Measurements from ENCODE around the gene CCBE1.

Gene CCBE1

DNA sequence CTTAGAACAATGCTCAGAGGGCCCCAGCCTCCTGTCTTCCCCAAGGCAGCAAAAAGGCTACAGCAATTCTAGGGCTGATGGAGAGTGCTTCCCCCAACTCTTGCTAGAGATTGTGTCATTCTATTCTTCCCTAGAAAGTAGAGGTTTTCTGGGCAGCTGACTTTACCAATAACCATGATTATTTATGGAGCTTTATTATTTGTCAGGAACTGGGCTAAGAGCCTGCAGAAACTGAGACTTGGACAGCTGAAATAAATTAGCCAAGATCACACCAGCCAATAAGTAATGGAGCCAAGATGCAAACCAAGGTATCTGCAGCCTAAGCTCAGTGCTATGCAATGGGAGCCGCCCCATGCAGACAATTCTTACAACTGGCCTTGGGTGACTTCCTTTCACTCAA lies 84.8 kb downstream of the CCBE1 start:
- no peak for DNase-seq

DNA sequence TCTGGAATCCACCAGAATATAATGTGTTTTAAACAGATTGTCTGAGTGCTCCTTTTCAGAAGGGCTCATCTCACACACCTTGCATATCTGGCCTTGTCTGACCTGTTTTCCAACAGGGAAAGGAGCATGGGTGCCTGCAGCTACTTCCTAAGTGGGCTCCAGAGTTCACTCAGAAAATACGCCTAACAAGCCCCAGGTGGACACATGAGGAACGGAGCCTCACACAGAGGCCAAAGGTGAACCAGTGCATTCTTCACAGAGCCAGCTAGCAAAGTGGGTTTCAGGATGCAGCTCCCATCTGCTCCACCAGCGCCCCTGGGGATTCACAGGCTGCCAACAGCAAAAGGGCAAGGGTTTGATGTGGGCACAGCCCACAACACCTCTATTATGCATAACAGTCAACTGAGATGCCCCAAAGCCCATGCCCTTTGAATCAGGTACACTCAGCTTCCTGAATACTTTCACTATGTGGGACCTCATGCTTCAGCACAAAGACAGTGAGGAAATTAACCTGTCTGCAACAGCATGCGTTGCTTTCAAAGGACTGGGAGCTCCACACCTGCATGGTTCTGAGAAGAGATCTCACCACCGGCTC lies 86.6 kb downstream of the CCBE1 start:
- DNase-seq, result no peak

DNA sequence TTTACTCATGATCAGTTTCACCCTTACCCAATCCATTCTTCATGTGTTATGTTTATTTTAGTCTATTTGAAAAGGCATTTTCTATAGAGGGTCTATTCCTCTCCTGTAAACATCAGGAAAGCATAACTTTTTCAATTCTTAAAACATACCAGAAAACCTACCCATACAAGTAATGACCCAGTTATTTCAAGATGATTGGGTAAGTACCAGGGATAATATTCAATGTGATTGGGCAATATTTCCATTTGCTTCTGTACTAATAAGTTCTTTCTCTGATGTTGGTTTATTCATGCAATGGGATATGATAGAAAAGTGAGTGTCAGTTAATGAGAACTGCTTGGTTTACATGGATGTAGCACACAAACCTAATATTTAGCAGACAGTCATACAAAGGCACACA lies 87.6 kb downstream of the CCBE1 start:
- no peak for DNase-seq

DNA sequence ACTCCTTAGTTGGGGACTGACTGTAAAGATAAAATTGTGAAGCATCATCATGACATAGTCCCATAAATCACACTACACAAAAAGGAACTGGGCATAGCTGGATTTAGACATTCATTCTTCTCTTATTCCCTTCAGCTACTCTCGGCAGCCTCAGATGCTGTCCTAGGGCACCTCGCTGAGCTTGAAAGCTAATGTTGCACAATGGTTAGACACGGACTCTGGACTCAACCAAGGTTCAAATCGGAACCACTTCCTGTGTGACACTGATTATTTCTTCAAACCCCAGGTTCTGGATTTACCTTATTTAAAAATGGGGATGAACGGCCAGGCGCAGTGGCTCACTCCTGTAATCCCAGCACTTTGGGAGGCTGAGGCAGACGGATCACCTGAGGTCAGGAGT lies 89.8 kb downstream of the CCBE1 start:
- no peak for DNase-seq

DNA sequence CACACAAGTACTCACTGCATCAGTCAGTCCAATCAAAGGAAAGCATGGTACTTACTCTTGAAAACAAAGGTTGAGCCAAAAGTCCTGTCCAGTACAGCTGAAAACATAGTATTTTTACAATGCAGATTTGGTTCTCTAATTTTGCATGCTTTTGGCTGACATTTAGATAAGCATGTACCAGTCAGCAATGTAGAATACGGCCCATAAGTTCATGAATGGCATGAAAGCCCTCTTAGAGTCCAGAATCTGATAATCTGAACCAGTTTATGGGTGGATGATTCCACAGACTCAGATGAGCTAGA lies 90.2 kb downstream of the CCBE1 start:
- no peak for DNase-seq

DNA sequence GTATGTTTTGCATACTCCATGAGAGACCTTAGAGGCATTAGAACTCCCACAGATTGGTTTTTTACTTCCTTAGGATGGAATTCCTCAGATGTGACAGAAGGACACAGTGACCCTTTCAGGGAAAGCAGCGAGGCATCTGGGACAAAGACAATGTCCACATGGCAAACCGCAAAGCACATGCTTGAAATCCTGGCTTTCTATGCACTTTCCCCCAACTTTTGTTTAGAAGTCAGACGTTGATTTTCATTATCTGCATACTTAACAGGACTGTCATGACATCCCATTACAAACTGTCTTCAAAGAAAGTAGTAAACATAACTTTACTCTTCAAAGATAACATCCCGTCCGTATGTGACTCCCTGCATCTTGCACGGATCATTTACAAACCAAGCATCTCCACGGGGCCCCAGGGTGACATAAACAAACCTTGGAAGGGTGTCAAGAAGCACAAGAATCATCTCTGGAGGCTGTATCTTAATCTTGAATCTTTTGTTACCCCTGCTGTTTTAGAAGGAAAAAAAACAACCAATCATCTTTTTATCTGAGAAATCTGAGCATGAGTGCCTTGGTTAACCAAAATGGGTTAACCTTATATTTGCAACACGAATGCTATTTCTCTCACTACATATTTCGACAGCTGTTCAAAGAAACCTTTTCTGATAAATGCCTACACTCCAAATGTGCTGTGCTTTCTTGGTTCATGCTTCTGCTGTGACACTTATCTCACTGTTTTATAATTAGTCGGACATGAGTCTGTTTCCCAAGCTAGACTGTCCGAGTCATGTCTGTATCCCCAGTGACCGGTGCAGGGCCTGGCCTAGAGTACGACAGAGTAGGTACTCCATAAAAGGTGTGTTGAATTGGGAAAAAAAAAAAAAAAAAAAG lies 90.8 kb downstream of the CCBE1 start:
- no peak for DNase-seq

DNA sequence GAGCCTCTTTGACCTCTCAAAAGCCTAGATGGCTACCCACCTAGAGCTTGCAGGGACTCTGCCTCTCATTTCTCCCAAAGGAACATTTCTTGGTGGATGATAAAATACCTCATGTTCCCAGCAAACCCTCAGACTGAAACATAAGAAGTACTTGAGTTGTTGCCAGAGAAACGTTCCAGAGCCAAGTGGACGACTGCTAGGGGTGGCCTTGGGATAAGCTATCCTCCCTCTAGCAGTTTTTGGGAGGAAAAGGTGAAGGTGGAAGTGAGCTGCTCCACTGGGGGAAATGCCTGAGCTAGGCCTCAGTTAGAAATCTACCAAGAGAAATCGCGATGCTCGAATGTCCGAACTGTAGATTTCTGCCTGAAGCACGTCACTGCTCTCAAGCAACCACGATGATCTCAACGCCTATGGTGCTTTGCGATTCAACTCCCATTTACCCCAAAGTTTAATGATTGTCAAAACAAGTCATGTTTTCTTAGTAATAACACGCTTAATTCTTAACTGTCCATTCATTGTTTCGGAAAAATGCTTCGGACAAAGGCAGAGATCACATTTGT lies 91.5 kb downstream of the CCBE1 start:
- DNase-seq, result no peak

DNA sequence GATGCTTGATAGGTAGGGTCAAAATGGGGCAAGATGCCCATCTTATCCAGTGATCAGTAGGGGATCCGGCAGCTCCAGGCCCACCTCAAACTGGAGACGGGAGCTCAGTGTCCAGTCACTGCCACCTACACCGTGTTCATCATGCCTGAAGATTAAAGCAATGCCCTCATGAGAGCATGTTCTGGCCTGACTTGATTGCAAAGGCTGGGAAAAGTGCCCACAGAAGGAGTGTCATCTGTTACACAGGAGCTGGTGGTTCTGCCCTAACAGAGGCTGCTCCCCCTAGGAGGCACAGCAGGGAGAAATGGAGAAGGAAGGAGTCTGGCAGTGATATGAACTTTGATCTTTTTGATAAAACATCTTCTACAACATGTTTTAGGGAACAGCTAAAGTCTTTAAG lies 92.3 kb downstream of the CCBE1 start:
- no peak for DNase-seq

DNA sequence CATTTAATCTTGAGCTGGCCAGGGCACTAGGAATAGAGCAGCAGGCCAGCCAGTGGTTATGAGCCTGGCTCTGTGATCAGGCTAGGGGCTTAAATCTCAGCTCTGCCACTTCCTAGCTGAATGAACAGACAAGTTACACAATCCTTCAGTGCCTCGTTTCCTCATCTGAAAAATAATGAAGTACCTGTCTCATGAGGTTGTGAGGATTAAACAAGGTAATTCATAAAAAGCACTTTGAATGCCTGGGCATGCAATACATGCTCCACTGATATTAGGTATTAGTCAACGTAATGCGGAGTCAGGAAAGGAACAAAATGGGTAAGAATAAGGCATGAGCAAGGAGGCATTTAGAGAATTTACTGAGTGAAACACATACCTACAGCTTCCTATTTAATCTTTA lies 100.2 kb downstream of the CCBE1 start:
- DNase-seq, result no peak

DNA sequence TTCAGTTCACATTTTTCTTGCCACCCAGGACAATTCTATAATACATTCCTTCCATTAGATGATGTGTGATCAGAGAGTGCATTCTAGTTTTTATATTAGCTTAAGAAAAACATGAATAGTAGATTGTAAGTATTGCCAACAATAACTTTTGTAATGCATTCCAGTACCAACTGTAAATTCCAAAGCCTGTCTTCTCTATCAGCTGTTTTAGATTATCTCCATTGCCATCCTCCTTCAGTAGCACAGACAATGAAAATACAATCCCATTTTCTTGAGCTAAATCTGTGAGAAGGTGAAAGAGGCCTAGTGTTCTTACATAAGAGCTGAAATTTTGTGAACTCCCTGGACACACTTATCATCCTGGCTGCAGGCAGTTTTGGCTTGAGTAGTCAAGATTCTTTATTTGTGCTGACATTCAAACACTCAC lies 103.9 kb downstream of the CCBE1 start:
- DNase-seq, result no peak

DNA sequence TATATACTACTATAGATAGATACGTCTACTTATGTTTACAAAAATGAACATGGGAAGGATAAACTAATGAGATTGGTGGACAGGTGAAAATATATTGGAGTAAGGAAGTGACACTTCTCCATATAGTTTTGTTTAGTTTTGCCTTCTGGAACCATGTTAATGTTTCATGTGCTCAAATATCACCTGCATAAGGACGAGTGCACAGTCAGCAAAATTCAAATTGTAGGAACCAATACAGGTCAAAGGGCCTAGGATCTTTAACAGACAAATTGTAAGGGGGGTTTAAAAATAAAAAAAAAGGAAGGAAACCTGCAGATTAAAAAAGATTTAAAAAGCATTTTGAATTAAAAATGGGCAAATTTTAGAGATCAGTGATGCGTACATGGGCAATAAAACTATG lies 104.6 kb downstream of the CCBE1 start:
- no peak for DNase-seq

DNA sequence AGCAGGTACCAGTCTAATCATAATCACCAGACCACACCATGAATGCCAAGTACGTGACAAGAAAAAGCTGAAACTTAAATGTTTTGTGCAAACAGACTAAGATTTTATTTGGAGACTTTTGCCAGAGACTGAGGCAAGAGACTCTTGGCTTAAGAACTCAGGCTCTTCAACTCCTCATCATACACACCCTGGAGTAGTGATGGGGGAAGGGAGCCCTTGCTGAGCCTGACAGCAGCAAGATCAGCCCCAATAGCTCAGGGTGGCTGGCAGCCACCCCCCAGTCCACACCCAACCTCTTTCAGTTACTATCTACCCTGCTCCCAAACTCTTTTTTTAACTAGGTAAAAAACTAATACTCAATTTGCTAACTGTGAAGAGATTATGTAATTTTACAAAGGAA lies 114.8 kb downstream of the CCBE1 start:
- no peak for DNase-seq

DNA sequence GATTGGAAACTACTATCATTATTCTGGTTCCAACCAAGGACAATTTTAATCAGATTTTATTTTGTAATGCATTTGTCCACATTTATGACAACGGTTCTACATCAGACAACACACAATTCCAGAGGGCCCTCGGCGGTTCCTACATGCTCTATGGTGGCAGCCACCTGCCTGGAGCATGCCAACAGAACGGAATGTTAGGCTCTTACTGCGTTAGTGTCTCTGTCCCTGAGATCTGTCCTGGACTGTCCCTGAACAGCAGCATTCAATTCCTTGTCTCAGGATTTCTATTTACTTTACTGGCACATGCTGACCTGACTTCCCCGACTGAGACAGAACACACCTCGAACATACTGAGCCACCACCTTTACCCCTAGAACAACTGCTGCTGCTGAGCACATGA lies 117.7 kb downstream of the CCBE1 start:
- no peak for DNase-seq

DNA sequence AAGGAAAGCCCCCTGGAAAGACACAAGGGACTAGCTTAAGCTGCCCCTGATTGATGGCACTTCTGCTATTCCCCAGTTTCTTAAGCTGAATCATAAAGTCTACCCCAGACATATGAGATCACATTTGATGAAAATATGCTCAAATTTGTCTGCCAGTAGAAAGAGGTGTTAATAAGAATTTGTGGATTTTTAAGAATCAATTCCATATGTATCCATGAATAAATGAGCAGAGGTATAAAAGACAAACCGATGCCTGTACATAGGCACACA lies 119.9 kb downstream of the CCBE1 start:
- no peak for DNase-seq

DNA sequence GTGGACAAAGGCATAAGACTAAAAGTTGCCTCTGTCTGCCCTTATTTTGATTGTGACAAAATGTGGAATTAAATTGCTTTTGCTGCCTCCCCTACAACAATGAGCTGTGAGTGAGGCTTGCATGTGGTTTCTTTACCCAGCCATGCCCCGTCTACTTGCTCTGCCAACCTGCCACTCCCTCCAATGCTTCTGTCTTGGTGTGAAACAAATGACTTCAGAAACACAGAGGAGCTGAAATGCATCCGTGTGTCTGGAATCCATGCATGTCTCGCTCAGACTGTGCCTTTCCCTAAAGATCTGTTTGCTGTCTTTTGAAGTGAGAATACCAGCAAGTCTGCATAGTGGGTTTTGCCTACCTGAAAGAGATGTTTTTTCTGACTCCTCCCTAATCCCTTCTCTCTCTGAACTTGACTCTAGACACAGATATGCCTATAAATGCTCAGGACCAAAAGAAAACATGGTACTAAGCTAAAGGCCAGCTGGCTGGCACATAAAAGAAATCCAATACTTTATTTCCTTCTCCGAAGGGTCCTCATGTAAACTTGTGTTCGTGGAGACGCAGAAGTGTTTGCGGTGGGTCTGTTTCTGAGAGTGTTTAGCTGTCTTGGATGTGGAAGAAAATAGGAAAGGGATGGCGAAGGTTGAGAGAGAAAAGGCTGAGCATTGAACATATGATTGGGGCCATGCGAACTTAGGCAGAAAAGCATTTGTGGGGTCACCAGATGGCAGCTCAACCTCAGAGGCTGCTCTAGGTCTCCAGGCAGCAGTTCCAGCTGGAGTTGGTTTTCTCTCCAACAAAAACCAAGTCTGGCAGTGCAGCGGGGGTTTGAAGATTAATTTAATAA lies 120.5 kb downstream of the CCBE1 start:
- no peak for DNase-seq

DNA sequence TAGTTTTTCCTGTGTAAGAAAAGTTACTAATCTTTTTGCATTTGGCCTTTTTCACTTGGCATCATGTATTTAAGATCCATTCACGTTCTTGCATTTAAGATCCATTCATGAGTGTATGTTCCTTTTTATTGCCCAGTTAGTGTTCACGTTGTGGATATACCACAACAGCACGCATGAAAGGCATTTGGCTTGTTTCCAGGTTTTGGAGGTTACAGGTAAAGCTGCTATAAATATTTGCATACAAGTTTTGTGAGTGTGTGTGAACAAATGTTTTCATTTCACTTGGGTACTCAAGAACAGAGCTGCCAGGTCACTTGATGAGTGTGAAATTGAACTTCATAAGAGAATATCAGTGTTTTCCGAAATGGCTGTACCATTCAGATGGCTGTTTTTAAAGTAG lies 121.2 kb downstream of the CCBE1 start:
- DNase-seq, result no peak

DNA sequence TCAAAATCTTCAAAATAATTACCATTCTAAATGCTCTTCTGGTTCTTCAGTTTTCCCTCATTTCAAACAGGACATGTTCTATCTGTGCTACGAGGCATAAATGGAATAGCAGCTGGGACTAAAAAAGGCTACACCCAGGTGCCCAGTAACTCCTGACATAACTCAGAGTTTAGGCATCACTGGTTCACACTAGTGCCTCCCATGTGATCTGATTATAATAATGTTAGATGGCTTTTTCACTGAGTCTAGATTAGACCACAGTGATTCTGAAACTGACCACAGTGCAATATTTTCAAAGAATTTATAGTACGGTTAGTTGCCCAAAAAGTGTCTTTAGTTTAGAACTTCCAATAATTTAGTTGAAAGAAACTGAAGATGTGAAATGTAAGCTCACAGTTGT lies 123.3 kb downstream of the CCBE1 start:
- DNase-seq, result no peak

DNA sequence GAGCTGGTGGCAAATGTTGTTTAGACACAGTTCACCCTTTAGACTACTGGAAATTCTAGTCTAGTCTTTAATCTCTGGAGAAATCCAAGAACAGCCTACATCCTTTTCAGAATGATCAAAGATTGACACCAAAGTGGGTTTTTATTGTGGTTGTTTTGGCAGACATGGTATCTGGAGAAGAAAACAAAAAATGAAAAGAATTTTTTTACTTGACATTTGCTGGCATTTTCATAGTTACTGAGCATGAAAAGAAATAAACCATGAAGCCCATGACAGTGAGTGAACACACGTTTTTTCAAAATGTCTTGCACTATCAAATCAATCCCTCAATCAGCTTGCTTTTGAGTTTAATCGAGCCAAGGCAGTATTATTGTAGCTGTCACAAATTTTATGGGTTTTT lies 125.3 kb downstream of the CCBE1 start:
- no peak for DNase-seq

DNA sequence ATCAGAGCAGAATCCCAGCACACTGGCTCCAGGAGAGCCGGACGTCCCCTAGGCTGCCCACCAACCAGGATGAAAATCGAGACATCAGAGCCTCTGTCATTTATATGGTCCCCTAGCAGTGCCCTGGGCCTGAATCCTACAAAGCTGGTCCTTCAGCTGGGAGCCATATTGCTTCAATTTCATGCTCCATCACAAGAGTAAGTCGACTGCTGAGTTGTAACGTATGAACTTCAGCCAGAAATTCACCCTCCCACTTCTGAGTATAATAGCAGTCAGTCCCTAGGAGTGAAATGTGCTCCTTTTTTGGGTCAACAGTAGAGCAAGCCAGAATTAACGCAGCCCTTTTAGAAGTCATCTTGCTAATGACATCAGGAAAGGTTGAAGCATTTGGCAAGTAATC lies 126.4 kb downstream of the CCBE1 start:
- no peak for DNase-seq

DNA sequence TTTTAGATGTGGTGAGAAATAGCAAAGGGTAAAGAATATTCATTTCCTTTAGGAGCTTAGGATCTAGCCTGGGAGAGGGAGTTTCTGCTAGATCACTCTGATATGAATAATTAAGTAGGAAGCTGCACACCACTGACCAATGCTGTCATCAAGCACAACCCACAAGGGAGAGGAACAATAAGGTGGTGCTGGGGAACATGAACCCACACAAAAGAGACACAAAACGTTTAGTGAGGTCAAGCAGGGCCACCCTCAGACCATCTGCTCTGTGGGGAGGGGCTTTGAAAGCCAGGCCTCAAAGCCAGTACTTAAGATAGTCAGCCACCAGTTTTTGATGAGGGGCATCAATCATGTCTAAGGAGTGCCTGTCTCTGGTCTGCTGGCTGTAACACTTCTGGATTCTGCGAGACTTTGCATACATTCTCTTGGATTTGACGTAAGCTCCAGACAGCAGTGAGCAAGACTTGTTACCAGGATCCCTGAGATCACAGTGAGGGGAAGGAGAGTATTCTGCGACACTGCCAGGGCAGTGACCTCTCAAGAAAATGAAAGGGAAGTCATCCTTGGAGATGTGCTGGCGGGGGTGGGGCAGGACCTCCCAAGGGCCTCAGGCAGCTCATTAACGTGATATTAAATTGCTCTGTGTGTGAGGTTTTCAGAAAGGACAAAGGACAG lies 127.0 kb downstream of the CCBE1 start:
- no peak for DNase-seq

DNA sequence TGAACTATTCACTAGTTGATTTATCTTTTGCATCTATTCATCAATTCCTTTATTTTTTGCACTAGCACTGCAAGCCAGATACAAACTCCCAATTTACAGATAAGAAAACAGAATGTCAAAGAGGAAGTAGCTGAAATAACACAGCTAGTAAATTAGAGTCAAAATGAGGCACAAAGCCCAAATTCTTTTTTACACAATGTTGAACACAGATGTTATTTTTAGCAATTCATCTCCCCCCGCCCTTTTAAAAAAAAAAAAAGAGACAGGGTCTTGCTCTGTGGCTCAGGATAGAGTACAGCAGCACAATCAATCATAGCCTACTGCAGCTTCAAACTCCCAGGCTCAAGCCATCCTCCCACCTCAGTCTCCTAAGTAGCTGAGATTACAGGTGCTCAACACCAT lies 127.8 kb downstream of the CCBE1 start:
- DNase-seq, result no peak

DNA sequence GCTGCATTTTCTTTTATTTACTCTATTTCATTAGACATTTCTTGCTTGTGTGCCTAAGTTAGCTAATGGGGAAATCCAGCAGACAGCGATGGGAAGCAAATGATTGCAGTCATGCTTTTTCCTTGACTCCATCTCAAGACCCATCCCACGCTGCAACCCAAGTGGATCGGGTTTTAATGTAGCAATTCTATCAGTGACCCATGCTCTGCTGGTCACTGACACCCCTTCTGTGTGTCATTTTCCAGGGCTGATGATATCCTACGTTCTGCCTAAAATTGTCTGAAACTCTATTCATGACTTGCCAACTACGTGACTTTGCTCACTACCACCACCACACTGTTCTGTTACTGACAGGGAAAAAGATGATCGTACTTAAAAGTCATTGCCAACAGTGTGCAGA lies 129.8 kb downstream of the CCBE1 start:
- DNase-seq, result no peak

DNA sequence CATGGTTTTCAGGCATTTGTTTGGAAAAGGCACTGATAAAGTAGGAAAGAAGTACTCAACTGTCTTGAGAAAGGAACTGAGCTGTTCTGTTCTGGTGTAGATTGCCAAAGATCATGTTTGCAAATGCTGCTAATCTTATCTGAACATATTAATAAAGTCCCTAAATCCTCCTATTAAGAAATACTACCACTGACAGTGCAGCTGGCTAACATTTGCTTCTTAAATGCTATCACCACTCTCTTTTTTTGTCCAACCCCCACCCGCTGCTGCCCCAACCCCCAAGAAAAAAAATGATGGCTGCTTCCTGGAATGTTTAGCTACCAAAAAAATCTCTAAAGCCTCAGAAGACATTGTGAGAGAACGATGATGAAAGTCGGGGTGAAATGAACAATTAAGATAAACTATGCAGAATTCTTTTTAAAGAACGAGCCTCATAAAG lies 130.7 kb downstream of the CCBE1 start:
- DNase-seq, result no peak
